Esophagus squamous epithelium (tissue), 5 donors: ENCODE data around the gene UMAD1. TPM values are rescaled to one million over a fixed set of nuclear protein-coding genes. Genes with fewer than 3 reads are reported as not detected.

Experiments used
- DNase-seq: peaks from one replicate; lab custom pipeline; 2025; lab: John Stamatoyannopoulos, UW
- H3K27ac ChIP-seq, 4 donors: fragments of 200-600 bp; sonication (generic); one replicate each; pipeline ENCODE4 v1.5.1; 2016 to 2019; ENCODE audit warnings: mild to moderate bottlenecking in 1 of 4
- H3K27me3 ChIP-seq, 4 donors: fragments of 200-600 bp; sonication (generic); 1 replicate in 3 of 4; 2 replicates in 1 of 4; pipeline versions ENCODE4 v1.5.1 to v1.6.0; 2017 to 2021; ENCODE audit warnings: antibody characterized with exemption in 1 of 4
- H3K36me3 ChIP-seq, 3 donors: fragments of 200-600 bp; sonication (generic); one replicate each; pipeline ENCODE4 v1.5.1; 2016 to 2019
- H3K4me1 ChIP-seq, 3 donors: fragments of 200-600 bp; sonication (generic); one replicate each; pipeline ENCODE4 v1.5.1; 2017 to 2019
- H3K4me3 ChIP-seq, 4 donors: fragments of 200-600 bp; sonication (generic); 1 replicate in 3 of 4; 2 replicates in 1 of 4; pipeline ENCODE4 v1.5.1; 2016 to 2019; ENCODE audit warnings: mild to moderate bottlenecking in 2 of 4, moderate library complexity in 1 of 4
- H3K9me3 ChIP-seq, 3 donors: fragments of 200-600 bp; sonication (generic); one replicate each; pipeline ENCODE4 v1.5.1; 2016 to 2019
- POLR2A ChIP-seq, 4 donors: fragments of 450-650 bp; IDR thresholded peaks; one replicate each; pipeline ENCODE4 v1.6.1; 2017; ENCODE audit warnings: antibody characterized with exemption in 4 of 4, mild to moderate bottlenecking in 4 of 4, moderate library complexity in 3 of 4
- WGBS, 2 donors: methylation state at CpG; one replicate each; pipeline ENCODE4 v1.1.5; 2018; 5-methylcytosine and 5-hydroxymethylcytosine counted together
- intact Hi-C: fragments of 100-400 bp; cut with DNase I; formaldehyde crosslinking; loops from one replicate; pipeline ENCODE4 v1.15.0; 2022
- total RNA-seq, 4 donors: library from RNA; depleted of rRNA; stranded (reverse); fragments of >200 nt; gene quantifications; one replicate each; pipeline ENCODE4 v1.1.0, GENCODE V29; 2016
- TF ChIP-seq, protein P1 (sequence below), 6 experiments: fragments of 450-650 bp in 4 of 6; fragments of 200-600 bp in 2 of 6; sonication (generic) in 2 of 6; IDR thresholded peaks; one replicate each; pipeline ENCODE4 v1.5.1; 2016 to 2019; ENCODE audit warnings: antibody characterized with exemption in 6 of 6, mild to moderate bottlenecking in 4 of 6, moderate library complexity in 4 of 6
- donor health status: DM: yes; HTN: yes; CAD: no.

UMAD1 gene
- total RNA-seq, 4 donors from 2014 or later = 2.5 to 7.6 (median 6.3) TPM

GRCh38 chr7:7707806-7708205 lies 67.3 kb downstream of the UMAD1 start:
- WGBS, 2 donors = 74 to 86% methylated on average over 4 of the region's 4 CpGs
- intact Hi-C loops = no loop called here
- H3K4me1 ChIP-seq = peaks cover 6 to 28% (median 8%) of the 10 kb centered on the region in 3 donors
- no peak for TF ChIP-seq POLR2A (IDR thresholded peaks at IDR 0.05)
- TF ChIP-seq, protein P1, sequence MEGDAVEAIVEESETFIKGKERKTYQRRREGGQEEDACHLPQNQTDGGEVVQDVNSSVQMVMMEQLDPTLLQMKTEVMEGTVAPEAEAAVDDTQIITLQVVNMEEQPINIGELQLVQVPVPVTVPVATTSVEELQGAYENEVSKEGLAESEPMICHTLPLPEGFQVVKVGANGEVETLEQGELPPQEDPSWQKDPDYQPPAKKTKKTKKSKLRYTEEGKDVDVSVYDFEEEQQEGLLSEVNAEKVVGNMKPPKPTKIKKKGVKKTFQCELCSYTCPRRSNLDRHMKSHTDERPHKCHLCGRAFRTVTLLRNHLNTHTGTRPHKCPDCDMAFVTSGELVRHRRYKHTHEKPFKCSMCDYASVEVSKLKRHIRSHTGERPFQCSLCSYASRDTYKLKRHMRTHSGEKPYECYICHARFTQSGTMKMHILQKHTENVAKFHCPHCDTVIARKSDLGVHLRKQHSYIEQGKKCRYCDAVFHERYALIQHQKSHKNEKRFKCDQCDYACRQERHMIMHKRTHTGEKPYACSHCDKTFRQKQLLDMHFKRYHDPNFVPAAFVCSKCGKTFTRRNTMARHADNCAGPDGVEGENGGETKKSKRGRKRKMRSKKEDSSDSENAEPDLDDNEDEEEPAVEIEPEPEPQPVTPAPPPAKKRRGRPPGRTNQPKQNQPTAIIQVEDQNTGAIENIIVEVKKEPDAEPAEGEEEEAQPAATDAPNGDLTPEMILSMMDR (IDR thresholded peaks at IDR 0.05) = no peak
- H3K27ac ChIP-seq = no peak overlapping the region
- H3K4me3 ChIP-seq = no peak overlapping the region
- H3K27me3 ChIP-seq = no peaks in the 10 kb centered on the region
- no peaks in the 10 kb centered on the region for H3K9me3 ChIP-seq
- no peaks in the 10 kb centered on the region for H3K36me3 ChIP-seq
- no peak for DNase-seq

DNA sequence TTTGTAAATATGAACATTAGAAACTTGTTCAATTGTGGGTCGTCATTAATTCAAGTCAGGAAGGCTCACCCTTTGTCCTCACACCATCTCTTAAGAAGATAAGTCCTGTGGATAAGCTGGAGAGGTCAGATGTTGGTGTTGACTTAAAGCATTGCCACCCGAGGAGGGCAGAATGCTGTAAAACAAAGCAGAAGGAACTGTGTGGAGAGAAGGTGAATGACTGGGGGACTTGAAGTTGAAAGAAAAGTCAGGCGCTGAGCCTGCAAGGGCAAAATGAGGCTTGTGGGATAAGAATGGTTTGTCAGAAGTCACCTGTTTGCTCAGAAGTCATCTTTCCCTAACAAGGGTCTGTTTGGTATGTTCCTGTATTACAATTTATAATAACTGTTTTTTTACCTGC lies 68.7 kb downstream of the UMAD1 start:
- intact Hi-C loops = no loop called here
- peaks cover 4 to 27% (median 6%) of the 10 kb centered on the region in 3 donors for H3K4me1 ChIP-seq
- no peaks in the 10 kb centered on the region for H3K27me3 ChIP-seq
- no peak overlapping the region for H3K27ac ChIP-seq
- H3K9me3 ChIP-seq = no peaks in the 10 kb centered on the region
- no peak overlapping the region for H3K4me3 ChIP-seq
- no peak for DNase-seq
- WGBS, 2 donors = 74 to 75% methylated on average over 3 of the region's 3 CpGs
- TF ChIP-seq POLR2A (IDR thresholded peaks at IDR 0.05) = no peak
- TF ChIP-seq, protein P1 (IDR thresholded peaks at IDR 0.05) = no peak
- no peaks in the 10 kb centered on the region for H3K36me3 ChIP-seq

- intact Hi-C loops = no loop called here
- no peaks in the 10 kb centered on the region for H3K36me3 ChIP-seq
- H3K4me3 ChIP-seq = no peak overlapping the region
- no peak overlapping the region for H3K27ac ChIP-seq
- H3K27me3 ChIP-seq = no peaks in the 10 kb centered on the region
- no peak for TF ChIP-seq POLR2A (IDR thresholded peaks at IDR 0.05)
- TF ChIP-seq, protein P1 (IDR thresholded peaks at IDR 0.05) = no peak
- no peaks in the 10 kb centered on the region for H3K9me3 ChIP-seq
- 74 to 79% methylated on average over 2 of the region's 2 CpGs for WGBS, 2 donors
- DNase-seq = no peak
- peaks cover 0 to 15% (median 2%) of the 10 kb centered on the region in 3 donors for H3K4me1 ChIP-seq
Observed at GRCh38 chr7:7710469-7710868, 69.9 kb downstream of the UMAD1 start.

DNA sequence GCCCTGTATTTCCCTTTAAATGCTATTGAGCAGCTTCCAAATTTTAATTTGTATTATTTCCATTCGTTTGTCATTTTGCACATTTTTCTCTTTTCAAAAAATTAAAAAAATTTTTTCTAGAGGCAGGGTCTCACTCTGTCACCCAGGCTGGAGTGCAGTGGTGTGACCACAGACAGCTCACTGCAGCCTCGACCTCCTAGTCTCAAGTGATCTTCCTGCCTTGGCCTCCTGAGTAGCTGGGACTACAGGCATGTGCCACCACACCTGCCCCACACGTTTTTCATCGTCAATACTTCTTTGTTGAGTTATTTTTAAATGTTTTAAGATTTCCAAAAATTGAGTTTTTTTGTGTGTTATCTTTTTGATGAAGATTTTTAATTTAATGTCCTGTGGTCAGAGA lies 73.2 kb downstream of the UMAD1 start:
- H3K4me1 ChIP-seq = peaks cover 0 to 4% (median 0%) of the 10 kb centered on the region in 3 donors
- H3K27ac ChIP-seq = no peak overlapping the region
- DNase-seq = no peak
- H3K27me3 ChIP-seq = no peaks in the 10 kb centered on the region
- TF ChIP-seq POLR2A (IDR thresholded peaks at IDR 0.05) = no peak
- TF ChIP-seq, protein P1 (IDR thresholded peaks at IDR 0.05) = no peak
- no peaks in the 10 kb centered on the region for H3K9me3 ChIP-seq
- no peak overlapping the region for H3K4me3 ChIP-seq
- no peaks in the 10 kb centered on the region for H3K36me3 ChIP-seq
- WGBS, 2 donors = 77 to 85% methylated on average over 4 of the region's 4 CpGs
- intact Hi-C loops = no loop called here

DNA sequence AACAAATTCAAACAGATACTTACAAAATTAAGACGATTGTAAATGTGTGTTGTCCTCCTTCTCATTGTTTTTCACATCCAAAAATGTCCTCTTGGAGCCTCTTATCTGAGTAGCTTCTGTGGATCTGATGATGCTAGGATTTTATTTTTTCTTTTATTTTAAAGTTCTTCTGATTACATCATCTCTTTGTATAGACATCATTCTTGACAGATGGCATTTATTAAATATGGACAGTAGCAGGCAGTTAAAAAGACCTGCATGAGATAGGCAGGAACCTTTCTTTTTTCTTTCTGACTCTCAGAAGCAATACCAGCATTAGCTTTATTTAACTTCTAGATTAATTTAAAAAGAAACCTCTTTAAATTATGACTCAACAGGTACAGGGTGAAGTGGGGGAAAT lies 77.9 kb downstream of the UMAD1 start, which contains the start of gene RPA3:
RPA3 (minus strand) TSS at position 116 of the 400 bp plus-strand sequence. CDS start 78,189 bp downstream, outside the sequence.
- Histone ChIP-seq H3K36me3 (peaks cover 0 to 8% (median 0%) of the 10 kb centered on the region in 3 donors), H3K9me3 (no peaks in the 10 kb centered on the region), H3K27ac (peak within 1 kb of the TSS in 1 of 4 donors; percentile 22), H3K4me3 (peak within 1 kb of the TSS in 1 of 4 donors; percentile 24), H3K4me1 (peaks cover 0 to 16% (median 0%) of the 10 kb centered on the region in 3 donors), H3K27me3 (no peaks in the 10 kb centered on the region)
- TF ChIP-seq, protein P1 (IDR thresholded peaks at IDR 0.05) = no peak
- no peak for TF ChIP-seq POLR2A (IDR thresholded peaks at IDR 0.05)
- DNase-seq = no peak
- 79 to 93% methylated on average over 1 of the region's 1 CpG for WGBS, 2 donors
- intact Hi-C loops = no loop called here
